K562 (cell line): ENCODE results near the gene SURF6. TPM values are rescaled to one million over a fixed set of nuclear protein-coding genes. Genes with fewer than 3 reads are reported as not detected.
A peak's percentile ranks its signal among the peaks of the same experiment; 100 is the strongest.

Source experiments
- ARNT ChIP-seq, 2 experiments: fragments of 450-650 bp; IDR thresholded peaks; 2 replicates each; pipeline ENCODE4 v1.6.1; 2016; ENCODE audit warnings: mild to moderate bottlenecking in 1 of 2
- CHD2 ChIP-seq: IDR thresholded peaks from 2 replicates; pipeline ENCODE4 v1.6.1; 2011; ENCODE audit warnings: low read depth, low read length
- CREM ChIP-seq: IDR thresholded peaks from 2 replicates; pipeline ENCODE4 v1.6.1; 2014; ENCODE audit warnings: antibody characterized with exemption, low read depth
- ELF1 ChIP-seq: fragments of 200-800 bp; sonication (Bioruptor generic); IDR thresholded peaks from 2 replicates; pipeline ENCODE4 v1.6.1; 2016; ENCODE audit warnings: missing genetic modification characterization, missing compliant biosample characterization
- MTA2 ChIP-seq: fragments of 450-650 bp; IDR thresholded peaks from 2 replicates; pipeline ENCODE4 v1.6.1; 2016; ENCODE audit warnings: low read depth
- MYBL2 ChIP-seq, 2 experiments: fragments of 450-650 bp in 1 of 2; sonication (generic) in 1 of 2; formaldehyde crosslinking in 1 of 2; IDR thresholded peaks; 2 replicates each; pipeline versions ENCODE4 v1.6.1 to v1.8.1; 2017 to 2022; ENCODE audit warnings: borderline replicate concordance in 1 of 2, inconsistent platforms in 1 of 2, low read depth in 1 of 2, mild to moderate bottlenecking in 1 of 2, missing genetic modification reagents in 1 of 2, moderate library complexity in 1 of 2
- NELFE ChIP-seq: IDR thresholded peaks from 2 replicates; pipeline ENCODE4 v1.6.1; 2011; ENCODE audit warnings: mild to moderate bottlenecking; ENCODE audit not compliant: insufficient read depth, insufficient read length
- NUFIP1 ChIP-seq: fragments of 450-650 bp; IDR thresholded peaks from 2 replicates; pipeline ENCODE4 v1.6.1; 2018; ENCODE audit not compliant: partially characterized antibody
- PURB ChIP-seq: sonication (generic); formaldehyde crosslinking; IDR thresholded peaks from 2 replicates; pipeline ENCODE4 v1.9.0; 2021; ENCODE audit warnings: low read depth, mild to moderate bottlenecking, missing genetic modification reagents
- SMAD4 ChIP-seq: fragments of 250-450 bp; sonication (Bioruptor Pico); conservative IDR thresholded peaks from 2 replicates; pipeline ENCODE4 v1.8.0; 2021; ENCODE audit warnings: inconsistent platforms, mild to moderate bottlenecking, moderate library complexity
- SMARCA5 ChIP-seq: fragments of 450-650 bp; IDR thresholded peaks from 2 replicates; pipeline ENCODE4 v1.6.1; 2016
- SRSF3 ChIP-seq: fragments of 200-400 bp; formaldehyde crosslinking; IDR thresholded peaks from 2 replicates; pipeline ENCODE4 v1.6.1; 2016; ENCODE audit warnings: mild to moderate bottlenecking, low read length, moderate library complexity; ENCODE audit not compliant: insufficient read depth
- ZNF253 ChIP-seq: fragments of 250-450 bp; sonication (Bioruptor Pico); conservative IDR thresholded peaks from 2 replicates; pipeline ENCODE4 v1.6.1; 2021; ENCODE audit warnings: mild to moderate bottlenecking
- polyA plus RNA-seq, 8 experiments: library from polyadenylated mRNA; depleted of rRNA in 4 of 8; stranded (reverse) in 5 of 8; unstranded in 3 of 8; fragments of >200 nt; fragmentation: Nextera tagmentation in 2 of 8; fragmentation: Illumina TruSeq in 1 of 8; extraction: Ambion mirVana in 2 of 8; extraction: Trizol in 1 of 8; gene quantifications; 2 replicates each; pipeline versions ENCODE4 v1.2.1 to v1.2.3, GENCODE V29; 2011 to 2014; ENCODE audit warnings: inconsistent platforms in 1 of 8, missing spikeins in 1 of 8
- total RNA-seq, 7 experiments: library from RNA; depleted of rRNA in 6 of 7; stranded (reverse); fragments of >200 nt in 6 of 7; fragmentation: Illumina TruSeq in 2 of 7; extraction: Trizol in 2 of 7; gene quantifications; 2 replicates each; pipeline versions ENCODE4 v1.2.1 to v1.2.3, GENCODE V29; 2011 to 2021; ENCODE audit warnings: low replicate concordance in 1 of 7
- TF ChIP-seq, protein P1 (sequence below), 2 experiments: fragments of 450-650 bp in 1 of 2; IDR thresholded peaks; 2 replicates each; pipeline ENCODE4 v1.6.1; 2011 to 2017; ENCODE audit warnings: low read depth in 2 of 2, antibody characterized with exemption in 1 of 2, borderline replicate concordance in 1 of 2, low read length in 1 of 2, mild to moderate bottlenecking in 1 of 2, mixed read lengths in 1 of 2; ENCODE audit not compliant: control insufficient read depth in 1 of 2
- TF ChIP-seq, protein P2 (sequence below): sonication (generic); formaldehyde crosslinking; IDR thresholded peaks from 2 replicates; pipeline ENCODE4 v1.9.0; 2022; ENCODE audit warnings: mild to moderate bottlenecking, missing genetic modification reagents
- TF ChIP-seq, protein P3 (sequence below): IDR thresholded peaks from 3 replicates; pipeline ENCODE4 v1.6.1; 2011; ENCODE audit warnings: borderline replicate concordance, mild to moderate bottlenecking, moderate library complexity; ENCODE audit not compliant: insufficient read length; ENCODE audit errors: extremely low read depth
- TF ChIP-seq, protein P4 (sequence below): fragments of 250-450 bp; sonication (Bioruptor Pico); IDR thresholded peaks from 2 replicates; pipeline ENCODE4 v1.8.0; 2022; ENCODE audit warnings: inconsistent platforms, mild to moderate bottlenecking, moderate library complexity, borderline replicate concordance
- TF ChIP-seq, protein P5 (sequence below): sonication (generic); formaldehyde crosslinking; IDR thresholded peaks from 2 replicates; pipeline ENCODE4 v1.5.0; 2020; ENCODE audit warnings: missing genetic modification reagents

Gene SURF6
- total and polyA plus RNA-seq, 9 of the 15 experiments (the other 6 are each of a cell fraction or from before 2014, with no cell fraction given) = 1.4 to 68.3 (median 14.7) TPM

DNA sequence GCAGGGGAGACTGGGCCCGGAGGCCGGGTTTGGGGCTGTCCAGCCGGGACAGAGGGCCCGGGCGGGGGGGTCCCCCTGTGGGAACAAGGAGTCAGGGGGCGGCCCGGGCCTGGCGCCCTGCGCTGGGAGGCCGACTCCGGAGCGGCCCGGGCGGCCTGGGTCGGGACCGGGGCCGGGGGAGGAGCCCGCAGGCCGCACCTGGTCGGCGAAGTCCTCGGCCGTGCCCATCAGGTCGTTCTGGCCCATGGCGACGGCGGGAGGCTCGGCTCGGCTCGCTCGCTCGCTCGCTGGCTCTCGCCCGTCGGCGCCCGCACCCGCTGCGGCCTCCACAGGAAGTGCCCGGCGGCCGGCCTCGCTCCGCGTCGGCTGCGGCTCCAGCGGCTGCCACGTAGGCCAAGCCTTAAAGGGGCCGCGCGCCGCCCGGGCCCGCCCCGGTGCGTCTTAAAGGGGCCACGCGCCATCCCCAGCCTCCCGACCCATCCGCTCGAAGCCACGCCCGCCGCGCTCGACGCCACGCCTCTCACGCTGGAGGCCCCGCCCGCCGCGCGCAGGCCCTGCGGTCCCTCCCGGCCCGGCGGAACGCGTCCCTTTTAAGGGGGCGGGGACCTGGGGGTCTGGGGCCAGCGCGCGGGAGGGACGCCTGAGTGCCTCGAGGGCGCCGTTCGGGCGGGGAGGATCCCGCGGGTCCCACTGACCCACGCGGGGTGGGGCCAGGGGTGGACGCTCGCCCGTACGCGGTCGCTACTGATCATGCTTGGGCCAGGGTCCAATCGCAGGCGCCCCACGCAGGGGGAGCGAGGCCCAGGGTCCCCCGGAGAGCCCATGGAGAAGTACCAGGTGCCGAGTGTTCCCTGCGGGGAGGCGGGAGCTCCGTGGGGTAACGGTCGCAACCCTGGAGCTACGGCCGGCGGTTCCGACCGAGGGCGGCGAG lies 40.0 kb upstream of the SURF6 start, which contains the start of the genes STKLD1 and SURF4 (continued):
- TF ChIP-seq, protein P1, sequence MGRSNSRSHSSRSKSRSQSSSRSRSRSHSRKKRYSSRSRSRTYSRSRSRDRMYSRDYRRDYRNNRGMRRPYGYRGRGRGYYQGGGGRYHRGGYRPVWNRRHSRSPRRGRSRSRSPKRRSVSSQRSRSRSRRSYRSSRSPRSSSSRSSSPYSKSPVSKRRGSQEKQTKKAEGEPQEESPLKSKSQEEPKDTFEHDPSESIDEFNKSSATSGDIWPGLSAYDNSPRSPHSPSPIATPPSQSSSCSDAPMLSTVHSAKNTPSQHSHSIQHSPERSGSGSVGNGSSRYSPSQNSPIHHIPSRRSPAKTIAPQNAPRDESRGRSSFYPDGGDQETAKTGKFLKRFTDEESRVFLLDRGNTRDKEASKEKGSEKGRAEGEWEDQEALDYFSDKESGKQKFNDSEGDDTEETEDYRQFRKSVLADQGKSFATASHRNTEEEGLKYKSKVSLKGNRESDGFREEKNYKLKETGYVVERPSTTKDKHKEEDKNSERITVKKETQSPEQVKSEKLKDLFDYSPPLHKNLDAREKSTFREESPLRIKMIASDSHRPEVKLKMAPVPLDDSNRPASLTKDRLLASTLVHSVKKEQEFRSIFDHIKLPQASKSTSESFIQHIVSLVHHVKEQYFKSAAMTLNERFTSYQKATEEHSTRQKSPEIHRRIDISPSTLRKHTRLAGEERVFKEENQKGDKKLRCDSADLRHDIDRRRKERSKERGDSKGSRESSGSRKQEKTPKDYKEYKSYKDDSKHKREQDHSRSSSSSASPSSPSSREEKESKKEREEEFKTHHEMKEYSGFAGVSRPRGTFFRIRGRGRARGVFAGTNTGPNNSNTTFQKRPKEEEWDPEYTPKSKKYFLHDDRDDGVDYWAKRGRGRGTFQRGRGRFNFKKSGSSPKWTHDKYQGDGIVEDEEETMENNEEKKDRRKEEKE (IDR thresholded peaks at IDR 0.05; ENCODE audit: borderline replicate concordance in 1 of 2, control insufficient read depth in 1 of 2, low read depth in 2 of 2, low read length in 1 of 2) = 0 out of 4 replicates have a peak, but pooled peaks of 1 of the 2 experiments have one; percentile 69
- no peak for TF ChIP-seq MYBL2 (IDR thresholded peaks at IDR 0.05; ENCODE audit: low read depth)
- TF ChIP-seq MYBL2 (CRISPR knock-in tag; IDR thresholded peaks at IDR 0.05; ENCODE audit: borderline replicate concordance) = no peak
- TF ChIP-seq, protein P2, sequence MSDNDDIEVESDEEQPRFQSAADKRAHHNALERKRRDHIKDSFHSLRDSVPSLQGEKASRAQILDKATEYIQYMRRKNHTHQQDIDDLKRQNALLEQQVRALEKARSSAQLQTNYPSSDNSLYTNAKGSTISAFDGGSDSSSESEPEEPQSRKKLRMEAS (CRISPR knock-in tag) = peak; percentile 97
- TF ChIP-seq, protein P3, sequence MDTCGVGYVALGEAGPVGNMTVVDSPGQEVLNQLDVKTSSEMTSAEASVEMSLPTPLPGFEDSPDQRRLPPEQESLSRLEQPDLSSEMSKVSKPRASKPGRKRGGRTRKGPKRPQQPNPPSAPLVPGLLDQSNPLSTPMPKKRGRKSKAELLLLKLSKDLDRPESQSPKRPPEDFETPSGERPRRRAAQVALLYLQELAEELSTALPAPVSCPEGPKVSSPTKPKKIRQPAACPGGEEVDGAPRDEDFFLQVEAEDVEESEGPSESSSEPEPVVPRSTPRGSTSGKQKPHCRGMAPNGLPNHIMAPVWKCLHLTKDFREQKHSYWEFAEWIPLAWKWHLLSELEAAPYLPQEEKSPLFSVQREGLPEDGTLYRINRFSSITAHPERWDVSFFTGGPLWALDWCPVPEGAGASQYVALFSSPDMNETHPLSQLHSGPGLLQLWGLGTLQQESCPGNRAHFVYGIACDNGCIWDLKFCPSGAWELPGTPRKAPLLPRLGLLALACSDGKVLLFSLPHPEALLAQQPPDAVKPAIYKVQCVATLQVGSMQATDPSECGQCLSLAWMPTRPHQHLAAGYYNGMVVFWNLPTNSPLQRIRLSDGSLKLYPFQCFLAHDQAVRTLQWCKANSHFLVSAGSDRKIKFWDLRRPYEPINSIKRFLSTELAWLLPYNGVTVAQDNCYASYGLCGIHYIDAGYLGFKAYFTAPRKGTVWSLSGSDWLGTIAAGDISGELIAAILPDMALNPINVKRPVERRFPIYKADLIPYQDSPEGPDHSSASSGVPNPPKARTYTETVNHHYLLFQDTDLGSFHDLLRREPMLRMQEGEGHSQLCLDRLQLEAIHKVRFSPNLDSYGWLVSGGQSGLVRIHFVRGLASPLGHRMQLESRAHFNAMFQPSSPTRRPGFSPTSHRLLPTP = no peak
- no peak for TF ChIP-seq SRSF3
- peak; percentile 76 for TF ChIP-seq ELF1 (tag)
- TF ChIP-seq SMAD4 (CRISPR knock-in tag) = peak; percentile 70; the same call in 1 of the 2 replicates
- TF ChIP-seq PURB = no peak
- no peak for TF ChIP-seq NELFE
- TF ChIP-seq, protein P4, sequence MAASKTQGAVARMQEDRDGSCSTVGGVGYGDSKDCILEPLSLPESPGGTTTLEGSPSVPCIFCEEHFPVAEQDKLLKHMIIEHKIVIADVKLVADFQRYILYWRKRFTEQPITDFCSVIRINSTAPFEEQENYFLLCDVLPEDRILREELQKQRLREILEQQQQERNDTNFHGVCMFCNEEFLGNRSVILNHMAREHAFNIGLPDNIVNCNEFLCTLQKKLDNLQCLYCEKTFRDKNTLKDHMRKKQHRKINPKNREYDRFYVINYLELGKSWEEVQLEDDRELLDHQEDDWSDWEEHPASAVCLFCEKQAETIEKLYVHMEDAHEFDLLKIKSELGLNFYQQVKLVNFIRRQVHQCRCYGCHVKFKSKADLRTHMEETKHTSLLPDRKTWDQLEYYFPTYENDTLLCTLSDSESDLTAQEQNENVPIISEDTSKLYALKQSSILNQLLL (CRISPR knock-in tag) = no peak
- TF ChIP-seq MTA2 = no peak
- TF ChIP-seq, protein P5, sequence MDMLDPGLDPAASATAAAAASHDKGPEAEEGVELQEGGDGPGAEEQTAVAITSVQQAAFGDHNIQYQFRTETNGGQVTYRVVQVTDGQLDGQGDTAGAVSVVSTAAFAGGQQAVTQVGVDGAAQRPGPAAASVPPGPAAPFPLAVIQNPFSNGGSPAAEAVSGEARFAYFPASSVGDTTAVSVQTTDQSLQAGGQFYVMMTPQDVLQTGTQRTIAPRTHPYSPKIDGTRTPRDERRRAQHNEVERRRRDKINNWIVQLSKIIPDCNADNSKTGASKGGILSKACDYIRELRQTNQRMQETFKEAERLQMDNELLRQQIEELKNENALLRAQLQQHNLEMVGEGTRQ = no peak
- TF ChIP-seq ZNF253 (CRISPR knock-in tag) = no peak
- TF ChIP-seq NUFIP1 = no peak
- TF ChIP-seq CREM = peak; percentile 79
- TF ChIP-seq SMARCA5 = no peak
- no peak for TF ChIP-seq CHD2
- TF ChIP-seq ARNT (IDR thresholded peaks at IDR 0.05) = no peak
